Upper lobe of left lung (tissue), 6 donors: ENCODE data around the gene SDF2L1. TPM values are rescaled to one million over a fixed set of nuclear protein-coding genes. Genes with fewer than 3 reads are reported as not detected.
"Not testable (repeated sequence)": the region's sequence is repeated elsewhere in the genome, so short reads cannot be mapped to it uniquely, and the experiment has no call there.

ENCODE experiments used
- ATAC-seq, 2 donors: fragments of 200-7000 bp; cut with Tn5 transposase; one replicate each; pipeline ENCODE4 v1.9.1; 2022; ENCODE audit warnings: mild to moderate bottlenecking in 2 of 2, moderate library complexity in 2 of 2; ENCODE audit not compliant: low FRiP score in 2 of 2
- DNase-seq, 2 donors: peaks; one replicate each; pipeline ENCODE4 v3.0.0-alpha.2; 2019 to 2020
- H3K27ac ChIP-seq, 4 donors: fragments of 200-600 bp; sonication (generic); one replicate each; pipeline ENCODE4 v1.5.1; 2016 to 2019
- H3K27me3 ChIP-seq, 4 donors: fragments of 200-600 bp; sonication (generic); one replicate each; pipeline ENCODE4 v1.5.1; 2017 to 2019
- H3K36me3 ChIP-seq, 4 donors: fragments of 200-600 bp; sonication (generic); one replicate each; pipeline ENCODE4 v1.5.1; 2016 to 2019
- H3K4me1 ChIP-seq, 4 donors: fragments of 200-600 bp; sonication (generic); one replicate each; pipeline ENCODE4 v1.5.1; 2018 to 2019
- H3K4me3 ChIP-seq, 4 donors: fragments of 200-600 bp; sonication (generic); one replicate each; pipeline ENCODE4 v1.5.1; 2017 to 2019; ENCODE audit warnings: mild to moderate bottlenecking in 2 of 4, moderate library complexity in 1 of 4
- H3K9me3 ChIP-seq, 4 donors: fragments of 200-600 bp; sonication (generic); one replicate each; pipeline ENCODE4 v1.5.1; 2018 to 2019
- EP300 ChIP-seq, 4 donors: sonication (generic); formaldehyde crosslinking; IDR thresholded peaks; one replicate each; pipeline ENCODE4 v1.5.1; 2017; ENCODE audit warnings: antibody characterized with exemption in 4 of 4, control low read depth in 2 of 4
- POLR2A ChIP-seq, 4 donors: fragments of 450-650 bp; IDR thresholded peaks; one replicate each; pipeline ENCODE4 v1.5.1; 2016 to 2017; ENCODE audit warnings: antibody characterized with exemption in 4 of 4, mild to moderate bottlenecking in 2 of 4
- POLR2AphosphoS5 ChIP-seq, 2 donors: sonication (generic); formaldehyde crosslinking; IDR thresholded peaks; one replicate each; pipeline ENCODE4 v1.5.1; 2017; ENCODE audit warnings: antibody characterized with exemption in 2 of 2
- WGBS, 2 donors: methylation state at CpG; one replicate each; pipeline ENCODE4 v1.1.5; 2017 to 2018; 5-methylcytosine and 5-hydroxymethylcytosine counted together
- total RNA-seq, 6 donors: library from RNA; depleted of rRNA in 4 of 6; stranded (reverse); fragments of >200 nt in 4 of 6; gene quantifications; one replicate each; pipeline versions ENCODE4 v1.1.0 to v1.2.1, GENCODE V29; 2016 to 2021
- TF ChIP-seq, protein P1 (sequence below), 6 experiments: fragments of 450-650 bp in 4 of 6; fragments of 200-600 bp in 2 of 6; sonication (generic) in 2 of 6; IDR thresholded peaks; one replicate each; pipeline ENCODE4 v1.5.1; 2016 to 2019; ENCODE audit warnings: antibody characterized with exemption in 6 of 6
- donor health status: DM: no; HTN: no; CAD: no; lungs with moderate emphysema.
- donor health status: DM: no; HTN: yes; CAD: no; lungs with severe emphysema.

SDF2L1 gene
- total RNA-seq, 6 donors from 2014 or later = 3.1 to 73.1 (median 38.9) TPM

DNA sequence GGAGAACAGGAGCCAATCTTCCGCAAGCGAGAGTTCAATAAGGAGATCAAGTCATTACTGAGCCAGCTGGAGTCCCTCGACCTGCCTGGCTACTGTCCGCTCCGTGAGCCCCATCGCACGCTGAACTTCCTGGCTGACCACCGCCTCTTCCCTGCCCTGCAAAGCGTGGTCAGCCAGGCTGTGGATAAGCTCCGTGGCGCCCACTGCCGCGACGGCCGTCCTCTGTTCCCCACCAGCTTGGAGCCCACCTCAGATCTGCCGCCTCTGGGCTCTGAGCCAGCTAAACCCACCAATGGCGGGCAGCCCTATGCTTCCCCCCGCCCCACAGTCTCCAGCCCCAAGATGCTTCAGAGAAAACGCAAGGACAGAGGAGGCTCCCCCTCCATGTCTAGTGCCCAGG is 7.3 kb upstream of the SDF2L1 start:
- Histone ChIP-seq H3K27me3 (no peaks in the 10 kb centered on the region), H3K27ac (no peak overlapping the region), H3K4me3 (no peak overlapping the region), H3K9me3 (no peaks in the 10 kb centered on the region), H3K36me3 (no peaks in the 10 kb centered on the region), H3K4me1 (peaks cover 0 to 4% (median 1%) of the 10 kb centered on the region in 4 donors)
- TF ChIP-seq EP300 (IDR thresholded peaks at IDR 0.05) = no peak
- TF ChIP-seq, protein P1, sequence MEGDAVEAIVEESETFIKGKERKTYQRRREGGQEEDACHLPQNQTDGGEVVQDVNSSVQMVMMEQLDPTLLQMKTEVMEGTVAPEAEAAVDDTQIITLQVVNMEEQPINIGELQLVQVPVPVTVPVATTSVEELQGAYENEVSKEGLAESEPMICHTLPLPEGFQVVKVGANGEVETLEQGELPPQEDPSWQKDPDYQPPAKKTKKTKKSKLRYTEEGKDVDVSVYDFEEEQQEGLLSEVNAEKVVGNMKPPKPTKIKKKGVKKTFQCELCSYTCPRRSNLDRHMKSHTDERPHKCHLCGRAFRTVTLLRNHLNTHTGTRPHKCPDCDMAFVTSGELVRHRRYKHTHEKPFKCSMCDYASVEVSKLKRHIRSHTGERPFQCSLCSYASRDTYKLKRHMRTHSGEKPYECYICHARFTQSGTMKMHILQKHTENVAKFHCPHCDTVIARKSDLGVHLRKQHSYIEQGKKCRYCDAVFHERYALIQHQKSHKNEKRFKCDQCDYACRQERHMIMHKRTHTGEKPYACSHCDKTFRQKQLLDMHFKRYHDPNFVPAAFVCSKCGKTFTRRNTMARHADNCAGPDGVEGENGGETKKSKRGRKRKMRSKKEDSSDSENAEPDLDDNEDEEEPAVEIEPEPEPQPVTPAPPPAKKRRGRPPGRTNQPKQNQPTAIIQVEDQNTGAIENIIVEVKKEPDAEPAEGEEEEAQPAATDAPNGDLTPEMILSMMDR (IDR thresholded peaks at IDR 0.05) = no peak
- no peak for TF ChIP-seq POLR2A (IDR thresholded peaks at IDR 0.05)
- no peak for TF ChIP-seq POLR2AphosphoS5 (IDR thresholded peaks at IDR 0.05)
- no peak for ATAC-seq
- WGBS, 2 donors = 81 to 86% methylated on average over 18 to 19 of the region's 19 CpGs
- DNase-seq = no peak

DNA sequence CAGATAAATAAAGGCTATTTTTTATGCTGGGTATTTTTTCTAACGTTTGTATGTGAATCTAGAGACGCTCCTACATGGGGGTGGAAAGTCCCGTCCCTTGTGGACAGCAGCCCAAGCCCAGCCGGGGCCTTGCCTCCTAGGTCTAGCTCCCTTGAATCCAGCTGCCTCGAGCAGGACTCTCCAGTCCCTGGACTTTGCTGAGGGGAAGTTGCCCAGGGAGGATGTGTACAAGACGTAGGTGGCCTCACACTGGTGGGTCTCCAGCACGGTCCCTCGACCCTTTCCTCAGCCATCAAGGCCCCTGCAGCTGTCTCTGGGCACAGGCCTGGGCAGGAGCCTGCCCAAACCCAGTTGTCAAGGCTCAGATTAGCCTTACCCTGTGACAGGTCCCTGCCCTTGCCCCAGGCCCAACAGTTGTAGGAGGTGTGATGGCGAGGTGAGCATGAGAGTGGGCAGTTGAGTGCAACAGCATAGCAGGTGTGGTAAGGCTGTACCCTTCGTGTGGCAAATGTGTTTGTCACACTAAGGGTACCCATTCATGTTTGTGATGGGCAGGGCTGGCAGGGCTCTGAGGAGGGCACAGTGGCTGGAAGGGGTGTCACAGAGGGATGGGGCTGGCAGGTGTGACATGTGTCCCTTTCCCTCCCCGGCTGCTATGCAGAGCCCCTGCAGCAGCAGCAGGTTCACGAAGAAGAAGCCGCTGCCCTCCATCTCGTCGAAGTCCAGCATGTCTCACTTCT is 6.2 kb upstream of the SDF2L1 start:
- DNase-seq (no peak), ATAC-seq (no peak)
- peaks cover 0 to 2% (median under 1%) of the 10 kb centered on the region in 4 donors for H3K4me1 ChIP-seq
- H3K4me3 ChIP-seq = no peak overlapping the region
- TF ChIP-seq POLR2A (IDR thresholded peaks at IDR 0.05) = no peak
- TF ChIP-seq EP300 (IDR thresholded peaks at IDR 0.05) = no peak
- TF ChIP-seq POLR2AphosphoS5 (IDR thresholded peaks at IDR 0.05) = no peak
- TF ChIP-seq, protein P1 (IDR thresholded peaks at IDR 0.05) = no peak
- no peaks in the 10 kb centered on the region for H3K36me3 ChIP-seq
- no peaks in the 10 kb centered on the region for H3K27me3 ChIP-seq
- 83 to 90% methylated on average over 9 to 15 of the region's 15 CpGs for WGBS, 2 donors
- no peak overlapping the region for H3K27ac ChIP-seq
- no peaks in the 10 kb centered on the region for H3K9me3 ChIP-seq

DNA sequence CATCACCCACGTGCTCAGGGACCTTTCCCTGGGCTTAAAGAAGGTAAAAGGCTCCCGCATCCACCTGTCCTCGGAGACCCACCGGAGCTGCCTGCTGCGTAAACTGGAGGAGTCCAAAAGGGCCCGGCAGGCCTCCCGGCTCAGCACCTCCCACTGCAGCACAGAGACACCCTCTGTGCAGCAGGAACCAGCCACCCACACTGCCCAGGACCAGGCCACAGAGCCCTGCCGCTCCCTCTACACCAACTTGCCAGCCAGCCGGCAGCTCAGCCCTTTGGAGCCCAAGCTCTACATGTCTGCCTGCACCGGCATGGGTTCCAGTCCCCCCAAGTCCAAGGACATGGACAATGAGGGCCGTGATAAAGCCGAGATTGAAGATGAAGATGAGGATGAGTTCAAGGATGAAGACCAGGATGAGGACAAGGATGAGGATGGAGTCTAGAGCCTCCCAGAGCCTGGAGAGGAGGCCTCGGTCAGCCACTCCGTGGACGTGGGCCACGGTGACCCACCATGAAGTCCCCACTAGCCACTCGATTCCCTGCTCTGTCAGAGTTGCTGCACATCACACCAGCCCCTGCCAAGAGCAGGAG is 5.4 kb upstream of the SDF2L1 start:
- TF ChIP-seq POLR2AphosphoS5 (IDR thresholded peaks at IDR 0.05) (no peak), POLR2A (IDR thresholded peaks at IDR 0.05) (no peak), EP300 (IDR thresholded peaks at IDR 0.05) (no peak)
- TF ChIP-seq, protein P1 (IDR thresholded peaks at IDR 0.05) = no peak
- ATAC-seq = no peak

DNA sequence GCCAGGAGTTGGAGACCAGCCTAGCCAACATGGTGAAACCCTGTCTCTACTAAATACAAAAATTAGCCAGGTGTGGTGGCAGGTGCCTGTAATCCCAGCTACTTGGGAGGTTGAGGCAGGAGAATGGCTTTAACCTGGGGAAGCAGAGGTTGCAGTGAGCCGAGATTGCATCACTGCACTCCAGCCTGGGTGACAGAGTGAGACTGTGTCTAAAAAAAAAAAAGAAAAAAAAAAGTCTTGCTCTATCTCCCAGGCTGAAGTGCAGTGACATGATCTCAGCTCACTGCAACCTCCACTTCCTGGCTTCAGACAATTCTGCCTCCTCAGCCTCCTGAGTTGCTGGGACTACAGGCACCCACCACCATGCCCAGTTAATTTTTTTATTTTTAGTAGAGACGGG is 4.7 kb upstream of the SDF2L1 start:
- peaks cover 6 to 12% (median 7%) of the 10 kb centered on the region in 4 donors for H3K4me1 ChIP-seq
- ATAC-seq, DNase-seq, H3K27me3 ChIP-seq, H3K4me3 ChIP-seq, H3K27ac ChIP-seq, H3K9me3 ChIP-seq, H3K36me3 ChIP-seq: not testable (repeated sequence)
- 94 to 98% methylated on average over 2 of the region's 2 CpGs for WGBS, 2 donors

More for the DNA sequence above, 5.4 kb upstream of the SDF2L1 start:
- no peaks in the 10 kb centered on the region for H3K9me3 ChIP-seq
- H3K4me3 ChIP-seq = no peak overlapping the region
- no peak overlapping the region for H3K27ac ChIP-seq
- no peaks in the 10 kb centered on the region for H3K27me3 ChIP-seq
- WGBS, 2 donors = 92 to 93% methylated on average over 17 of the region's 17 CpGs
- H3K36me3 ChIP-seq = no peaks in the 10 kb centered on the region
- peaks cover 6 to 9% (median 7%) of the 10 kb centered on the region in 4 donors for H3K4me1 ChIP-seq
- no peak for DNase-seq

DNA sequence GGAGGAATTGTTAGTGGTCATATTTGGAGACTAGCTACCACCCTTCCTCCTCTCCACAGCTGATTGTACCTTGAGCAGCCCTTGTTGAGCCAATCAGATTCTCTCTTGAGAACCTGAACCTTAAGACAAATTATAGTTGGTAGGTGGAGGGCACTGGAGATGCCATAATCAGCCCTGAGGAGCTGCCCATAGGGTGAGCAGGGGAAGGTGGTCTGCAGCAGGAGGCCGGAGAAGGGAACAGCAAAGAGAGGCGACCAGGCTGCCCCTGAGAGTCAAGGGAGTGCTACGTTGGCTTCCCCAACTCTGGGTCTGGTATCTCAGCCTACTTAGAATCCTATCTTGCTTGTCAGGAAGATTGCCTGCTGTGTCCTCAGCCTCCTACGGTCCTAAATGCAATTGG is 2.7 kb upstream of the SDF2L1 start:
- H3K9me3 ChIP-seq = no peaks in the 10 kb centered on the region
- DNase-seq (no peak), ATAC-seq (no peak)
- H3K27me3 ChIP-seq = no peaks in the 10 kb centered on the region
- WGBS, 2 donors = 83 to 93% methylated on average over 3 to 4 of the region's 4 CpGs
- no peak overlapping the region for H3K4me3 ChIP-seq
- peaks cover 0 to 7% (median 0%) of the 10 kb centered on the region in 4 donors for H3K36me3 ChIP-seq
- TF ChIP-seq POLR2AphosphoS5 (IDR thresholded peaks at IDR 0.05) (no peak), EP300 (IDR thresholded peaks at IDR 0.05) (no peak), POLR2A (IDR thresholded peaks at IDR 0.05) (no peak)
- TF ChIP-seq, protein P1 (IDR thresholded peaks at IDR 0.05) = no peak
- H3K27ac ChIP-seq = no peak overlapping the region
- peaks cover 16 to 27% (median 20%) of the 10 kb centered on the region in 4 donors for H3K4me1 ChIP-seq
